ENCODE results near the gene AFF3. TPM values are rescaled to one million over a fixed set of nuclear protein-coding genes. Genes with fewer than 3 reads are reported as not detected.

Gene AFF3
- total and polyA plus RNA-seq, 2 of the 4 experiments (the other 2 are of a cell fraction): 12.9 to 14.3 TPM

- POLR2A ChIA-PET (ENCODE audit: unreplicated experiment): no interaction called here
- no peaks in the 10 kb centered on the region for H4K20me1 ChIP-seq (ENCODE audit: insufficient read depth, low read length)
These were observed 517.7 kb downstream of the AFF3 start for GRCh38 chr2:99624677-99625076.

More at GRCh38 chr2:99624677-99625076, 517.7 kb downstream of the AFF3 start:
- Histone ChIP-seq H3K4me2 (ENCODE audit: low read depth, low read length) (no peak overlapping the region), H3K23ac (ENCODE audit: low read depth, low read length) (no peak overlapping the region), H3K27ac (ENCODE audit: insufficient read depth, low read length) (no peak overlapping the region), H3K4ac (ENCODE audit: low read depth, low read length) (no peak overlapping the region), H3K79me1 (ENCODE audit: low read depth in 1 of 2, low read length in 2 of 2) (no peaks in the 10 kb centered on the region), H2BK20ac (ENCODE audit: low read depth, low read length) (no peak overlapping the region), H3K9ac (ENCODE audit: low read depth, low read length) (no peak overlapping the region), H4K8ac (ENCODE audit: low read depth in 2 of 2, low read length in 2 of 2) (no peak overlapping the region), H3K14ac (replicated peaks; ENCODE audit: low read depth, low read length) (no peak overlapping the region), H3K9me3 (ENCODE audit: control insufficient read depth, insufficient read depth, low read length) (no peaks in the 10 kb centered on the region), H2AK5ac (ENCODE audit: low read depth, low read length) (no peak overlapping the region), H2BK5ac (ENCODE audit: low read depth, low read length, poor library complexity, severe bottlenecking) (no peak overlapping the region), H4K91ac (ENCODE audit: insufficient read depth, low read depth, low read length) (no peak overlapping the region), H2AFZ (replicated peaks; ENCODE audit: low read length, poor library complexity) (peak overlapping the region; percentile 27), H4K5ac (ENCODE audit: low read depth, low read length) (no peak overlapping the region), H3K27me3 (ENCODE audit: control insufficient read depth, insufficient read depth, low read length) (no peaks in the 10 kb centered on the region), H3K56ac (ENCODE audit: extremely low read depth, insufficient read depth, low read length) (no peak overlapping the region), H2AK9ac (replicated peaks; ENCODE audit: low read depth, low read length, poor library complexity) (no peak overlapping the region), H3K4me1 (ENCODE audit: control insufficient read depth, insufficient read depth, low read length) (no peaks in the 10 kb centered on the region), H3K9me1 (ENCODE audit: insufficient read depth, low read length) (peaks cover 3% of the 10 kb centered on the region; the same call in 1 of the 2 replicates), H3K18ac (ENCODE audit: low read depth, low read length) (no peak overlapping the region), H2BK15ac (ENCODE audit: low read depth, low read length) (no peak overlapping the region), H3K36me3 (ENCODE audit: control insufficient read depth, insufficient read depth, low read length) (peaks cover 5% of the 10 kb centered on the region; the same call in 1 of the 2 replicates), H3K4me3 (ENCODE audit: insufficient read depth, low read depth, low read length) (no peak overlapping the region), H2BK120ac (ENCODE audit: low read depth, low read length) (no peak overlapping the region)
- CTCF ChIA-PET: no interaction called here
- in situ Hi-C loops (cut with MboI; ENCODE audit: low sequenced_read_pairs): no loop called here
- no CpG with 5 or more reads among the region's 10 CpGs for WGBS, 2 experiments (ENCODE audit: extremely low coverage in 2 of 2, insufficient read length in 1 of 2)
- dilution Hi-C loops (cut with HindIII; ENCODE audit: low sequenced_read_pairs, unreplicated experiment): no loop called here
- ATAC-seq (ENCODE audit: low read depth) (no peak), DNase-seq (no peak)
- no TSS peak for BruUV-seq (replicated peaks)
- intact Hi-C loops (cut with micrococcal nuclease): no loop called here
- no peak for TF ChIP-seq MAZ (IDR thresholded peaks at IDR 0.05; ENCODE audit: borderline replicate concordance, low read depth, low read length)
- TF ChIP-seq RAD21 (IDR thresholded peaks at IDR 0.05; ENCODE audit: low read length): no peak
- TF ChIP-seq USF2 (IDR thresholded peaks at IDR 0.05; ENCODE audit: low read depth, low read length): no peak
- TF ChIP-seq CTCF (conservative IDR thresholded peaks at IDR 0.05; ENCODE audit: low read depth, low read length): no peak
- no peak for TF ChIP-seq BHLHE40 (IDR thresholded peaks at IDR 0.05; ENCODE audit: low read depth, low read length)
- TF ChIP-seq MAFK (IDR thresholded peaks at IDR 0.05; ENCODE audit: low read depth, low read length): no peak

Measured in IMR-90 (cell line).